GM21528 (cell line): ENCODE data around the gene TNP2.
"Not testable (repeated sequence)": the region's sequence is repeated elsewhere in the genome, so short reads cannot be mapped to it uniquely, and the experiment has no call there.

Source experiments
- ATAC-seq: cut with Tn5 transposase; IDR thresholded peaks from one replicate; pipeline ENCODE4 v1.9.1; 2021; ENCODE audit warnings: mild to moderate bottlenecking, moderate library complexity; ENCODE audit not compliant: unreplicated experiment, low FRiP score

Gene TNP2

GRCh38 chr16:11225677-11226549, 43.2 kb downstream of the TNP2 start:
- no peak for ATAC-seq

- ATAC-seq, result peak; percentile 68
Measured at GRCh38 chr16:11224894-11225676, 44.0 kb downstream of the TNP2 start.

- peak; percentile 48 for ATAC-seq
Measured at GRCh38 chr16:11224096-11224893, 44.8 kb downstream of the TNP2 start.

GRCh38 chr16:11220507-11220906, 48.6 kb downstream of the TNP2 start:
- not testable (repeated sequence) for ATAC-seq

- ATAC-seq, result no peak
Measured at GRCh38 chr16:11219178-11219577, 49.9 kb downstream of the TNP2 start.

- ATAC-seq, result no peak
Measured at GRCh38 chr16:11218604-11218962, 50.5 kb downstream of the TNP2 start.
